ENCODE data around the gene STRN3. TPM values are rescaled to one million over a fixed set of nuclear protein-coding genes. Genes with fewer than 3 reads are reported as not detected.

Gene STRN3
- total RNA-seq, 1 donor from 2014 or later: 48.9 TPM

- no peak overlapping the region for H3K4me3 ChIP-seq
- no peak for DNase-seq (ENCODE audit: extremely low spot score in 2 of 2)
- peaks cover 44% of the 10 kb centered on the region for H3K4me1 ChIP-seq
- H3K27ac ChIP-seq: no peak overlapping the region
- H3K9me3 ChIP-seq: peaks cover 2% of the 10 kb centered on the region
- TF ChIP-seq POLR2A (IDR thresholded peaks at IDR 0.05) (no peak), CTCF (IDR thresholded peaks at IDR 0.05) (no peak), POLR2AphosphoS5 (IDR thresholded peaks at IDR 0.05; ENCODE audit: insufficient read depth in 1 of 2, low read depth in 1 of 2) (no peak)
- no peaks in the 10 kb centered on the region for H3K27me3 ChIP-seq
- H3K36me3 ChIP-seq: no peaks in the 10 kb centered on the region
- intact Hi-C loops (cut with DNase I): no loop called here
Measured at GRCh38 chr14:30993071-30993470, 33.1 kb downstream of the STRN3 start.

DNA sequence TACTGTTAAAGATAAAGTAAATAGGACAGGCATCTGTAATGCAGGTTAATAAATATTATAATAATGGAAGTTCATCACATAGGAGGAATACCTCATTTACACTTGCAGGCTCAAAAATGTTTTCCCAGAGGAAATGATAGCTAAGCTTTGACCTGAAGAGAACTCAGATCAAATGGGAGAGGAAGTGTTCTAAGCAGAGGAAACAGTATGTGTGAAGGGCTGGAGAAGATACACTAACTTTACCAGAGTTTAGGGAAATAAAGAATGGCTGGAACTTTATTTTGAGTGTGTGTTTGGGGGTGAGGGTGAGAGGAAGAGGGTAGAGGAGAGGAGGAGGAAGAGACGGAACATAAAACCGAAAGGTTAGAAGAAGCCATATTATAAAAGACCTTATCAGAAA lies 34.8 kb downstream of the STRN3 start:
- intact Hi-C loops (cut with DNase I): no loop called here
- no peak for TF ChIP-seq POLR2AphosphoS5 (IDR thresholded peaks at IDR 0.05; ENCODE audit: insufficient read depth in 1 of 2, low read depth in 1 of 2)
- no peak for TF ChIP-seq POLR2A (IDR thresholded peaks at IDR 0.05)
- TF ChIP-seq CTCF (IDR thresholded peaks at IDR 0.05): no peak
- peaks cover 42% of the 10 kb centered on the region for H3K4me1 ChIP-seq

DNA sequence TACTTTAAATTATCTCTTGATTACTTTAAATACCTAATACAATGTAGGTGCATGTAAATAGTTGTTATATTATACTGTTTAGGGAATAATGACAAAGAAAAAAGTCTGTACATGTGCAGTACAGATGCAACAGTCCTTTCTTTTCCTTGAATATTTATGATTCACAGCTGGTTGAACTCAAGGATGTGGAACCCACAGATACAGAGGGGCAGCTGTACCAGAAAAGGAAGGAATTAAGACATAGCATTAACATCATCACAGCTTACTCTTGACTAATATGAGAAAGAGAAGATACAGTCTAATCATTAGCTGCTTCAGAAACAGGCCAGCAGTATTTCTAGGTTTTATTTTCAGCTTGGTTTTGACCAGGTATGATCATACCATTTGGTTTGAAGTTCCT lies 35.4 kb downstream of the STRN3 start:
- H3K9me3 ChIP-seq: no peaks in the 10 kb centered on the region
- no peaks in the 10 kb centered on the region for H3K27me3 ChIP-seq
- intact Hi-C loops (cut with DNase I): no loop called here
- no peak for DNase-seq (ENCODE audit: extremely low spot score in 2 of 2)
- H3K4me1 ChIP-seq: peaks cover 36% of the 10 kb centered on the region
- no peak overlapping the region for H3K27ac ChIP-seq
- TF ChIP-seq POLR2AphosphoS5 (IDR thresholded peaks at IDR 0.05; ENCODE audit: insufficient read depth in 1 of 2, low read depth in 1 of 2): no peak
- no peak for TF ChIP-seq POLR2A (IDR thresholded peaks at IDR 0.05)
- TF ChIP-seq CTCF (IDR thresholded peaks at IDR 0.05): no peak
- no peaks in the 10 kb centered on the region for H3K36me3 ChIP-seq
- H3K4me3 ChIP-seq: no peak overlapping the region

More for the DNA sequence above, 34.8 kb downstream of the STRN3 start:
- no peak for DNase-seq (ENCODE audit: extremely low spot score in 2 of 2)
- H3K4me3 ChIP-seq: no peak overlapping the region
- no peaks in the 10 kb centered on the region for H3K36me3 ChIP-seq
- no peaks in the 10 kb centered on the region for H3K27me3 ChIP-seq
- H3K9me3 ChIP-seq: no peaks in the 10 kb centered on the region
- no peak overlapping the region for H3K27ac ChIP-seq

- Histone ChIP-seq H3K4me1 (peaks cover 22% of the 10 kb centered on the region), H3K4me3 (no peak overlapping the region), H3K9me3 (no peaks in the 10 kb centered on the region), H3K27ac (no peak overlapping the region), H3K27me3 (no peaks in the 10 kb centered on the region), H3K36me3 (no peaks in the 10 kb centered on the region)
- intact Hi-C loops (cut with DNase I): loop anchor here (10.0 kb wide), 1 partner anchor 96 kb away; no protein-coding TSS in a partner anchor
- TF ChIP-seq POLR2AphosphoS5 (IDR thresholded peaks at IDR 0.05; ENCODE audit: insufficient read depth in 1 of 2, low read depth in 1 of 2) (no peak), POLR2A (IDR thresholded peaks at IDR 0.05) (no peak), CTCF (IDR thresholded peaks at IDR 0.05) (no peak)
- DNase-seq (ENCODE audit: extremely low spot score in 2 of 2): no peak
Measured at GRCh38 chr14:30988509-30988908, 37.7 kb downstream of the STRN3 start.

GRCh38 chr14:30985796-30986195 lies 40.4 kb downstream of the STRN3 start:
- no peak for DNase-seq (ENCODE audit: extremely low spot score in 2 of 2)
- Histone ChIP-seq H3K36me3 (no peaks in the 10 kb centered on the region), H3K4me1 (peaks cover 5% of the 10 kb centered on the region), H3K27ac (no peak overlapping the region), H3K9me3 (no peaks in the 10 kb centered on the region), H3K4me3 (no peak overlapping the region), H3K27me3 (no peaks in the 10 kb centered on the region)
- TF ChIP-seq CTCF (IDR thresholded peaks at IDR 0.05): no peak
- TF ChIP-seq POLR2A (IDR thresholded peaks at IDR 0.05): no peak
- TF ChIP-seq POLR2AphosphoS5 (IDR thresholded peaks at IDR 0.05; ENCODE audit: insufficient read depth in 1 of 2, low read depth in 1 of 2): no peak
- intact Hi-C loops (cut with DNase I): loop anchor here (10.0 kb wide), 1 partner anchor 99 kb away; no protein-coding TSS in a partner anchor

All from vagina (tissue), 2 donors.